HUES64 (cell line): ENCODE measurements around the gene IQUB.
"Not testable (repeated sequence)": the region's sequence is repeated elsewhere in the genome, so short reads cannot be mapped to it uniquely, and the experiment has no call there.

Experiments used
- H3K27ac ChIP-seq: 2 replicates; pipeline ENCODE4 v1.7.0; 2013; ENCODE audit warnings: low read depth, low read length, inconsistent platforms
- H3K27me3 ChIP-seq: 2 replicates; pipeline ENCODE4 v1.6.1; 2013; ENCODE audit warnings: mild to moderate bottlenecking, low read length; ENCODE audit not compliant: insufficient read depth
- H3K36me3 ChIP-seq: 2 replicates; pipeline ENCODE4 v1.6.1; 2013; ENCODE audit warnings: mild to moderate bottlenecking, low read length; ENCODE audit not compliant: insufficient read depth
- H3K4me1 ChIP-seq: 2 replicates; pipeline ENCODE4 v1.6.1; 2013; ENCODE audit warnings: mild to moderate bottlenecking, low read length, moderate library complexity; ENCODE audit not compliant: insufficient read depth
- H3K4me3 ChIP-seq: 2 replicates; pipeline ENCODE4 v1.5.1; 2013; ENCODE audit warnings: mild to moderate bottlenecking, low read length, moderate library complexity
- H3K9ac ChIP-seq: 2 replicates; pipeline ENCODE4 v1.6.1; 2013; ENCODE audit warnings: mild to moderate bottlenecking, low read depth, low read length
- H3K9me3 ChIP-seq: 2 replicates; pipeline ENCODE4 v1.6.1; 2013; ENCODE audit warnings: low read depth, low read length; ENCODE audit not compliant: insufficient read depth
- WGBS: fragments of 150-250, 120-280 bp; methylation state at CpG from one replicate; pipeline ENCODE4 v1.1.7; 2013; ENCODE audit warnings: missing lambda C conversion rate; 5-methylcytosine and 5-hydroxymethylcytosine counted together

IQUB gene

GRCh38 chr7:123410273-123410904, 124.0 kb downstream of the IQUB start:
- H3K4me3 ChIP-seq = no peak overlapping the region
- WGBS = 80% methylated on average over 1 of the region's 1 CpG
- H3K9ac ChIP-seq = no peak overlapping the region
- no peak overlapping the region for H3K27ac ChIP-seq
- H3K4me1 ChIP-seq = no peaks in the 10 kb centered on the region
- no peaks in the 10 kb centered on the region for H3K9me3 ChIP-seq
- H3K36me3 ChIP-seq = no peaks in the 10 kb centered on the region
- no peaks in the 10 kb centered on the region for H3K27me3 ChIP-seq

DNA sequence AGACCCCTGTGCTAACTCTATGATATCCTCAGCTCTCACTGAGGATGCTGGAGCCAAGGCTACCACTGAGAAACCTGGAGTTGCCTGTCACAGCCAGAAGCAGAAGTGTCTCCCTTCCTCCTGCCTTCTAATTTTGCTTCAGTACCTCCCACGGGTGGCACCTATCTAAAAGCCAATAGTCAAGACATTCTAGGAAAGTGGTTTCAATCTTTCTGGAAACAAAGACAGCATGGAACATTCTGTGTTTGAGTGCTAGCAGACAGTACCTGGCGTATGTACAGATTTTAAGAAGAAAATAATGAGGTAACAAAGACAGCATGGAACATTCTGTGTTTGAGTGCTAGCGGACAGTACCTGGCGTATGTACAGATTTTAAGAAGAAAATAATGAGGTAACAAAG, 126.4 kb downstream of the IQUB start:
- H3K9me3 ChIP-seq, H3K4me3 ChIP-seq, H3K9ac ChIP-seq, H3K27ac ChIP-seq, H3K36me3 ChIP-seq, H3K4me1 ChIP-seq, H3K27me3 ChIP-seq: not testable (repeated sequence)
- WGBS = 96% methylated on average over 4 of the region's 4 CpGs
